Sigmoid colon (tissue), 7 donors: ENCODE results near the gene DNAH14. TPM values are rescaled to one million over a fixed set of nuclear protein-coding genes. Genes with fewer than 3 reads are reported as not detected.
"Not testable (repeated sequence)": the region's sequence is repeated elsewhere in the genome, so short reads cannot be mapped to it uniquely, and the experiment has no call there.

Source experiments
- DNase-seq: peaks from one replicate; pipeline ENCODE4 v3.0.0-alpha.2; 2019
- H3K27ac ChIP-seq, 4 donors: fragments of 200-600 bp; sonication (generic); one replicate each; pipeline ENCODE4 v1.5.1; 2016 to 2019; ENCODE audit warnings: mild to moderate bottlenecking in 1 of 4
- H3K27me3 ChIP-seq, 3 donors: fragments of 200-600 bp; sonication (generic); one replicate each; pipeline ENCODE4 v1.5.1; 2019; ENCODE audit warnings: mild to moderate bottlenecking in 1 of 3
- H3K36me3 ChIP-seq, 4 donors: fragments of 200-600 bp; sonication (generic); one replicate each; pipeline ENCODE4 v1.5.1; 2016 to 2019
- H3K4me1 ChIP-seq, 4 donors: fragments of 200-600 bp; sonication (generic); one replicate each; pipeline ENCODE4 v1.5.1; 2017 to 2019
- H3K4me3 ChIP-seq, 4 donors: fragments of 200-600 bp; sonication (generic); one replicate each; pipeline ENCODE4 v1.5.1; 2017 to 2019; ENCODE audit warnings: mild to moderate bottlenecking in 2 of 4, moderate library complexity in 1 of 4
- H3K9me3 ChIP-seq, 4 donors: fragments of 200-600 bp in 3 of 4; sonication (generic) in 3 of 4; one replicate each; pipeline versions ENCODE4 v1.5.1 to v1.6.1; 2013 to 2019
- CTCF ChIP-seq, 4 experiments: fragments of 450-650 bp in 3 of 4; fragments of 200-600 bp in 1 of 4; IDR thresholded peaks; one replicate each; pipeline ENCODE4 v1.5.1; 2016 to 2019; ENCODE audit warnings: antibody characterized with exemption in 4 of 4, mild to moderate bottlenecking in 3 of 4, moderate library complexity in 2 of 4
- EP300 ChIP-seq, 4 donors: sonication (generic); formaldehyde crosslinking; IDR thresholded peaks; one replicate each; pipeline ENCODE4 v1.6.1; 2017; ENCODE audit warnings: antibody characterized with exemption in 4 of 4
- POLR2A ChIP-seq, 2 donors: fragments of 450-650 bp; IDR thresholded peaks; one replicate each; pipeline ENCODE4 v1.6.1; 2016; ENCODE audit warnings: antibody characterized with exemption in 2 of 2, mild to moderate bottlenecking in 2 of 2, moderate library complexity in 2 of 2
- POLR2AphosphoS5 ChIP-seq, 4 donors: sonication (generic); formaldehyde crosslinking; IDR thresholded peaks; one replicate each; pipeline ENCODE4 v1.6.1; 2017; ENCODE audit warnings: antibody characterized with exemption in 4 of 4
- WGBS, 2 donors: extraction: QIAGEN DNeasy Blood & Tissue Kit; methylation state at CpG; one replicate each; pipeline ENCODE4 v1.1.7; 2013; 5-methylcytosine and 5-hydroxymethylcytosine counted together
- intact Hi-C: fragments of 100-400 bp; cut with DNase I; formaldehyde crosslinking; loops from one replicate; pipeline ENCODE4 v1.15.1; 2023
- polyA plus RNA-seq, 3 donors: library from polyadenylated mRNA; stranded (reverse); fragments of 200-250 nt; gene quantifications; one replicate each; pipeline ENCODE4 v1.2.3, GENCODE V29; 2013
- total RNA-seq, 4 donors: library from RNA; depleted of rRNA; stranded (reverse); fragments of >200 nt; gene quantifications; one replicate each; pipeline ENCODE4 v1.1.0, GENCODE V29; 2016
- donor health status: healthy with polysubstance abuse.
- donor health status: Bipolar disorder and iron deficiency.
- donor health status: healthy.

Gene DNAH14
- total and polyA plus RNA-seq, 7 donors, result 2.4 to 9.7 (median 3.3) TPM

- Histone ChIP-seq H3K27me3 (no peaks in the 10 kb centered on the region), H3K4me1 (no peaks in the 10 kb centered on the region), H3K27ac (no peak overlapping the region), H3K9me3 (peaks cover 0 to 1% (median 0%) of the 10 kb centered on the region in 4 donors), H3K4me3 (no peak overlapping the region), H3K36me3 (no peaks in the 10 kb centered on the region)
- 41 to 62% methylated on average over 1 of the region's 1 CpG for WGBS, 2 donors
- TF ChIP-seq EP300 (IDR thresholded peaks at IDR 0.05), result no peak
- TF ChIP-seq POLR2A (IDR thresholded peaks at IDR 0.05), result no peak
- no peak for TF ChIP-seq CTCF (IDR thresholded peaks at IDR 0.05)
- TF ChIP-seq POLR2AphosphoS5 (IDR thresholded peaks at IDR 0.05), result no peak
- DNase-seq, result no peak
- intact Hi-C loops, result no loop called here
Observed at GRCh38 chr1:225159793-225160192, 230.3 kb downstream of the DNAH14 start.

GRCh38 chr1:225177409-225177808 is 247.9 kb downstream of the DNAH14 start:
- H3K9me3 ChIP-seq, H3K27me3 ChIP-seq, intact Hi-C loops, DNase-seq, H3K36me3 ChIP-seq, H3K4me1 ChIP-seq, H3K27ac ChIP-seq, H3K4me3 ChIP-seq: not testable (repeated sequence)
- 91 to 93% methylated on average over 3 of the region's 3 CpGs for WGBS, 2 donors

- Histone ChIP-seq H3K4me1 (no peaks in the 10 kb centered on the region), H3K27me3 (no peaks in the 10 kb centered on the region), H3K27ac (no peak overlapping the region), H3K9me3 (peaks cover 3 to 10% (median 6%) of the 10 kb centered on the region in 4 donors), H3K36me3 (no peaks in the 10 kb centered on the region), H3K4me3 (no peak overlapping the region)
- intact Hi-C loops, result no loop called here
- no peak for DNase-seq
- TF ChIP-seq EP300 (IDR thresholded peaks at IDR 0.05), result no peak
- no peak for TF ChIP-seq POLR2A (IDR thresholded peaks at IDR 0.05)
- TF ChIP-seq CTCF (IDR thresholded peaks at IDR 0.05), result no peak
- TF ChIP-seq POLR2AphosphoS5 (IDR thresholded peaks at IDR 0.05), result no peak
Observed at GRCh38 chr1:225179686-225180085, 250.2 kb downstream of the DNAH14 start.

GRCh38 chr1:225182716-225183115 is 253.2 kb downstream of the DNAH14 start:
- no peaks in the 10 kb centered on the region for H3K4me1 ChIP-seq
- no peaks in the 10 kb centered on the region for H3K27me3 ChIP-seq
- no peak overlapping the region for H3K27ac ChIP-seq
- no peaks in the 10 kb centered on the region for H3K36me3 ChIP-seq
- no peak overlapping the region for H3K4me3 ChIP-seq
- peaks cover under 1 to 10% (median 6%) of the 10 kb centered on the region in 4 donors for H3K9me3 ChIP-seq
- 87 to 100% methylated on average over 1 of the region's 1 CpG for WGBS, 2 donors
- no peak for DNase-seq
- intact Hi-C loops, result no loop called here
- no peak for TF ChIP-seq POLR2AphosphoS5 (IDR thresholded peaks at IDR 0.05)
- TF ChIP-seq CTCF (IDR thresholded peaks at IDR 0.05), result no peak
- TF ChIP-seq POLR2A (IDR thresholded peaks at IDR 0.05), result no peak
- TF ChIP-seq EP300 (IDR thresholded peaks at IDR 0.05), result no peak

GRCh38 chr1:225191199-225191753 is 261.8 kb downstream of the DNAH14 start:
- TF ChIP-seq EP300 (IDR thresholded peaks at IDR 0.05), result no peak
- no peak overlapping the region for H3K27ac ChIP-seq

GRCh38 chr1:225201447-225201846 is 272.0 kb downstream of the DNAH14 start:
- DNase-seq, result no peak
- Histone ChIP-seq H3K4me3 (no peak overlapping the region), H3K27me3 (no peaks in the 10 kb centered on the region), H3K27ac (no peak overlapping the region), H3K36me3 (no peaks in the 10 kb centered on the region), H3K4me1 (no peaks in the 10 kb centered on the region), H3K9me3 (no peaks in the 10 kb centered on the region)
- intact Hi-C loops, result no loop called here
- WGBS, 2 donors, result 68 to 88% methylated on average over 3 of the region's 3 CpGs
- TF ChIP-seq EP300 (IDR thresholded peaks at IDR 0.05) (no peak), POLR2A (IDR thresholded peaks at IDR 0.05) (no peak), CTCF (IDR thresholded peaks at IDR 0.05) (no peak), POLR2AphosphoS5 (IDR thresholded peaks at IDR 0.05) (no peak)

More at GRCh38 chr1:225191199-225191753, 261.8 kb downstream of the DNAH14 start:
- DNase-seq, result no peak
- H3K9me3 ChIP-seq, result peaks cover 0 to 15% (median 4%) of the 10 kb centered on the region in 4 donors
- no peak overlapping the region for H3K4me3 ChIP-seq
- intact Hi-C loops, result no loop called here
- H3K4me1 ChIP-seq, result no peaks in the 10 kb centered on the region
- H3K27me3 ChIP-seq, result no peaks in the 10 kb centered on the region
- H3K36me3 ChIP-seq, result no peaks in the 10 kb centered on the region
